Articular chondrocyte of knee joint (primary cell): ENCODE measurements around the gene CYYR1. TPM values are rescaled to one million over a fixed set of nuclear protein-coding genes. Genes with fewer than 3 reads are reported as not detected.

Source experiments
- total RNA-seq: library from RNA; depleted of rRNA; stranded (reverse); fragments of >200 nt; gene quantifications from 2 replicates; pipeline ENCODE4 v1.2.3, GENCODE V29; 2012

Gene CYYR1
- total RNA-seq, result under 0.01 TPM in 1 of 2 replicates, not detected in the other

DNA sequence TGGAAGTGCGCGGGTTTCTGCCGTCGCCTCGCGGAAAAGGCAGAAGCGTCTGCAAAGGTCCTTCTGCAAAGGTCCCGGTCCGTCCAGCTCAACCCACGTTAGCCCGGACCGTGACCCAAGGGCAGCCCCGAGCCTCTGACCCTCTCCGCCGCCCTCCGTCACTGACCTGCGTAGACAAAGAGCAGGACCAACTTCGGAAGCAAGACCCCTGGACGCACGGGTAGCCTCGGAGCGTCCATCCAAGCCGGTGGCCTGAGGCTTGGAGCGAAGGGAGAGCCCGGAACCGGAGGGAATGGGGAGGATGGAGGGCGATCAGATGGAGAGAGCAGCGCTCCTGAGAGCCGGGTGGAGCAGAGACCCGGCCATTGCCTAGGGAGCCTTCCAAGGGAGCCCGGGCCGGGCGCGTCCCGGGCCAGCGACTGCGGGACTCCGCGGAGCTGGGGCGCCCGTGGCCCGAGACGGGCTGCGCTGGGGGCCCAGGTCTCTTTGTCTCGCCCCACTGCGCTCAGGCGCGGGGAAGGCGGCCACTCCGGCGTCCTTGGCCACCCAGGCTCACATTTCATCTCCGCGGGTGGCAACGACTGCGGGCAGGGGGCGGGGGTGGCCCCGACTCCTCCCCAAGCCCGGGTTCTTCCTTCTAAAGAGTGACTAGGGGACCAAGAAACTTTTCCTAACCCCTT lies at the start of gene CYYR1:
Gene CYYR1 (minus strand): TSS at position 585 of the 680 bp plus-strand sequence. CDS start 346 bp downstream, at position 239.

